Ovary (tissue), 9 donors: ENCODE data around the gene CHFR. TPM values are rescaled to one million over a fixed set of nuclear protein-coding genes. Genes with fewer than 3 reads are reported as not detected.
A peak's percentile ranks its signal among the peaks of the same experiment; 100 is the strongest.

Experiments
- DNase-seq, 5 donors: peaks; one replicate each; pipeline ENCODE4 v3.0.0-alpha.2; 2019 to 2020
- H3K27ac ChIP-seq, 2 donors: fragments of 200-600 bp; one replicate each; pipeline versions ENCODE4 v1.5.1 to v1.8.0; 2019 to 2022
- H3K27me3 ChIP-seq: fragments of 200-600 bp; one replicate; pipeline ENCODE4 v1.8.0; 2022
- H3K36me3 ChIP-seq: fragments of 200-600 bp; sonication (generic); one replicate; pipeline ENCODE4 v1.5.1; 2019
- H3K4me1 ChIP-seq: one replicate; pipeline ENCODE4 v1.8.1; 2013; ENCODE audit warnings: mild to moderate bottlenecking, moderate library complexity; ENCODE audit not compliant: insufficient read depth
- H3K4me3 ChIP-seq: fragments of 200-600 bp; sonication (generic); one replicate; pipeline ENCODE4 v1.5.1; 2017
- H3K9me3 ChIP-seq, 2 donors: fragments of 200-600 bp in 1 of 2; sonication (generic) in 1 of 2; one replicate each; pipeline versions ENCODE4 v1.5.1 to v1.8.1; 2013 to 2019; ENCODE audit warnings: mild to moderate bottlenecking in 1 of 2, moderate library complexity in 1 of 2
- CTCF ChIP-seq, 3 donors: fragments of 450-650 bp in 2 of 3; fragments of 200-600 bp in 1 of 3; IDR thresholded peaks; one replicate each; pipeline versions ENCODE4 v1.5.1 to v1.8.0; 2016 to 2022; ENCODE audit warnings: antibody characterized with exemption in 3 of 3, mild to moderate bottlenecking in 1 of 3
- EP300 ChIP-seq: sonication (generic); formaldehyde crosslinking; IDR thresholded peaks from one replicate; pipeline ENCODE4 v1.6.1; 2017; ENCODE audit warnings: antibody characterized with exemption
- POLR2A ChIP-seq: fragments of 450-650 bp; IDR thresholded peaks from one replicate; pipeline ENCODE4 v1.6.1; 2017; ENCODE audit warnings: antibody characterized with exemption, mild to moderate bottlenecking, moderate library complexity
- WGBS, 3 donors: extraction: QIAGEN DNeasy Blood & Tissue Kit in 1 of 3; methylation state at CpG; one replicate each; pipeline versions ENCODE4 v1.1.5 to v1.1.7; 2013 to 2017; 5-methylcytosine and 5-hydroxymethylcytosine counted together
- intact Hi-C, 4 donors: fragments of 100-400 bp; cut with DNase I; formaldehyde crosslinking; loops; one replicate each; pipeline versions ENCODE4 v1.11.0 to v1.15.1; 2022 to 2023
- polyA plus RNA-seq, 2 donors: library from polyadenylated mRNA; stranded (reverse); fragments of 200-250 nt in 1 of 2; fragments of 350-450 nt in 1 of 2; fragmentation: Illumina TruSeq in 1 of 2; extraction: RNeasy Lipid Tissue Mini Kit (QIAGEN cat#74804) in 1 of 2; gene quantifications; one replicate each; pipeline ENCODE4 v1.2.3, GENCODE V29; 2013 to 2014
- total RNA-seq, 7 donors: library from RNA; depleted of rRNA in 2 of 7; stranded (reverse); fragments of >200 nt in 2 of 7; fragmentation: NEBNext Ultra II Directional in 3 of 7; extraction: Animal tissue kit (Norgen Biotek cat#: 25700) in 3 of 7; gene quantifications; one replicate each; pipeline versions ENCODE4 v1.1.0 to v1.2.4, GENCODE V29; 2016 to 2023
- donor health status: DM: no; HTN: no; CAD: no; lungs with moderate emphysema.
- donor health status: DM: no; HTN: no; CAD: no.
- donor health status: Bipolar disorder and iron deficiency.
- donor health status: DM: yes; HTN: yes; CAD: no.
- donor health status: DM: no; HTN: no; CAD: no.
- donor health status: DM: yes; HTN: yes; CAD: no.

Gene CHFR
- total and polyA plus RNA-seq, 9 donors = 11.7 to 36.4 (median 17.5) TPM

GRCh38 chr12:132828706-132829534 lies 58.5 kb downstream of the CHFR start, which contains the start of gene GOLGA3:
Gene GOLGA3 (minus strand): TSS chr12:132828869. CDS start chr12:132822128, 6,741 bp downstream.
- TF ChIP-seq CTCF (IDR thresholded peaks at IDR 0.05) = peak in 1 of 3 donors; percentile 40
- peak; percentile 63 for TF ChIP-seq POLR2A
- peak; percentile 57 for TF ChIP-seq EP300
- intact Hi-C loops = loop anchor here in 1 of 4 donors (10.0 kb wide), 1 partner anchor 54 kb away; no protein-coding TSS in a partner anchor

GRCh38 chr12:132827763-132828703 lies 59.4 kb downstream of the CHFR start:
- peaks cover 6% of the 10 kb centered on the region for H3K4me1 ChIP-seq
- peak overlapping the region; percentile 79 to 97 for H3K27ac ChIP-seq
- no peaks in the 10 kb centered on the region for H3K36me3 ChIP-seq
- WGBS, 3 donors = 5 to 10% (median 6%) methylated on average over 42 to 59 of the region's 59 CpGs
- intact Hi-C loops = loop anchor here in 1 of 4 donors (10.0 kb wide), 1 partner anchor 53 kb away; no protein-coding TSS in a partner anchor
- H3K27me3 ChIP-seq = no peaks in the 10 kb centered on the region
- H3K4me3 ChIP-seq = peak overlapping the region; percentile 86
- DNase-seq = peak in 4 of 5 donors; percentile 13 to 54 (median 48)
- TF ChIP-seq CTCF (IDR thresholded peaks at IDR 0.05) (no peak), EP300 (no peak)
- no peaks in the 10 kb centered on the region for H3K9me3 ChIP-seq

More at GRCh38 chr12:132828706-132829534, 58.5 kb downstream of the CHFR start, which contains the start of gene GOLGA3:
- Histone ChIP-seq H3K4me1 (peaks cover 6% of the 10 kb centered on the region), H3K36me3 (no peaks in the 10 kb centered on the region), H3K9me3 (no peaks in the 10 kb centered on the region), H3K27ac (peak within 1 kb of the TSS; percentile 79 to 97), H3K27me3 (no peaks in the 10 kb centered on the region), H3K4me3 (peak within 1 kb of the TSS; percentile 86)
- DNase-seq = peak; percentile 92 to 95 (median 93)
- WGBS, 3 donors = 1 to 8% (median 2%) methylated on average over 33 to 78 of the region's 78 CpGs

GRCh38 chr12:132825861-132826260 lies 61.5 kb downstream of the CHFR start:
- H3K9me3 ChIP-seq = no peaks in the 10 kb centered on the region
- intact Hi-C loops = loop anchor here in 1 of 4 donors (10.0 kb wide), 1 partner anchor 51 kb away; no protein-coding TSS in a partner anchor
- H3K27ac ChIP-seq = no peak overlapping the region
- H3K4me3 ChIP-seq = no peak overlapping the region
- no peaks in the 10 kb centered on the region for H3K27me3 ChIP-seq
- H3K36me3 ChIP-seq = no peaks in the 10 kb centered on the region
- WGBS, 3 donors = 87 to 89% (median 87%) methylated on average over 16 of the region's 16 CpGs
- no peak for DNase-seq
- TF ChIP-seq EP300 = no peak
- no peak for TF ChIP-seq POLR2A
- TF ChIP-seq CTCF (IDR thresholded peaks at IDR 0.05) = no peak
- peaks cover 6% of the 10 kb centered on the region for H3K4me1 ChIP-seq

GRCh38 chr12:132825089-132825488 lies 62.3 kb downstream of the CHFR start:
- no peaks in the 10 kb centered on the region for H3K36me3 ChIP-seq
- no peaks in the 10 kb centered on the region for H3K27me3 ChIP-seq
- WGBS, 3 donors = 82 to 89% (median 87%) methylated on average over 18 of the region's 18 CpGs
- H3K4me3 ChIP-seq = no peak overlapping the region
- no peak overlapping the region for H3K27ac ChIP-seq
- peaks cover 6% of the 10 kb centered on the region for H3K4me1 ChIP-seq
- no peak for DNase-seq
- H3K9me3 ChIP-seq = no peaks in the 10 kb centered on the region
- TF ChIP-seq EP300 = no peak
- TF ChIP-seq CTCF (IDR thresholded peaks at IDR 0.05) = no peak
- no peak for TF ChIP-seq POLR2A
- intact Hi-C loops = loop anchor here in 1 of 4 donors (10.0 kb wide), 1 partner anchor 50 kb away; no protein-coding TSS in a partner anchor
